Psoas muscle (tissue), 8 donors: ENCODE results near the gene LCE2A. TPM values are rescaled to one million over a fixed set of nuclear protein-coding genes. Genes with fewer than 3 reads are reported as not detected.
"Not testable (repeated sequence)": the region's sequence is repeated elsewhere in the genome, so short reads cannot be mapped to it uniquely, and the experiment has no call there.

Experiments
- ATAC-seq, 4 donors: fragments of 200-7000 bp; cut with Tn5 transposase; one replicate each; pipeline ENCODE4 v1.9.1; 2020; ENCODE audit warnings: moderate library complexity in 3 of 4, mild to moderate bottlenecking in 2 of 4
- DNase-seq, 2 donors: peaks; one replicate each; pipeline ENCODE4 v3.0.0-alpha.2; 2020
- H3K27ac ChIP-seq: fragments of 200-600 bp; one replicate; pipeline ENCODE4 v1.8.0; 2022
- H3K27me3 ChIP-seq, 3 donors: fragments of 200-600 bp in 1 of 3; one replicate each; pipeline versions ENCODE4 v1.6.1 to v1.8.0; 2013 to 2022; ENCODE audit warnings: low read length in 2 of 3, mild to moderate bottlenecking in 2 of 3, moderate library complexity in 1 of 3; ENCODE audit not compliant: insufficient read depth in 3 of 3
- H3K36me3 ChIP-seq, 2 donors: fragments of 200-600 bp in 1 of 2; one replicate each; pipeline versions ENCODE4 v1.6.1 to v1.8.0; 2013 to 2022; ENCODE audit warnings: low read depth in 1 of 2, mild to moderate bottlenecking in 1 of 2, moderate library complexity in 1 of 2; ENCODE audit not compliant: insufficient read depth in 1 of 2
- H3K4me1 ChIP-seq: fragments of 200-600 bp; one replicate; pipeline ENCODE4 v1.8.0; 2022
- H3K4me3 ChIP-seq: fragments of 200-600 bp; one replicate; pipeline ENCODE4 v1.8.0; 2022; ENCODE audit warnings: mild to moderate bottlenecking
- H3K9me3 ChIP-seq: fragments of 200-600 bp; one replicate; pipeline ENCODE4 v1.8.0; 2022
- WGBS, 3 donors: extraction: QIAGEN DNeasy Blood & Tissue Kit; methylation state at CpG; one replicate each; pipeline versions ENCODE4 v1.1.6 to v1.1.7; 2013; 5-methylcytosine and 5-hydroxymethylcytosine counted together
- intact Hi-C, 2 donors: fragments of 100-400 bp; cut with DNase I; formaldehyde crosslinking; loops; one replicate each; pipeline versions ENCODE4 v1.11.0 to v1.14.2; 2022
- polyA plus RNA-seq, 3 donors: library from polyadenylated mRNA; stranded (reverse); fragments of 200-250 nt; gene quantifications; one replicate each; pipeline ENCODE4 v1.2.3, GENCODE V29; 2013
- total RNA-seq, 4 donors: library from RNA; stranded (reverse); fragmentation: NEBNext Ultra II Directional in 2 of 4; extraction: Animal tissue kit (Norgen Biotek cat#: 25700) in 2 of 4; gene quantifications; one replicate each; pipeline versions ENCODE4 v1.2.1 to v1.2.4, GENCODE V29; 2021 to 2023
- TF ChIP-seq, protein P1 (sequence below): fragments of 200-600 bp; IDR thresholded peaks from one replicate; pipeline ENCODE4 v1.8.0; 2022; ENCODE audit warnings: antibody characterized with exemption
- donor health status: healthy with polysubstance abuse.
- donor health status: DM: no; HTN: no; CAD: no; lungs with moderate emphysema.
- donor health status: Bipolar disorder and iron deficiency.
- donor health status: healthy.
- donor health status: DM: yes; HTN: yes; CAD: no.
- donor health status: DM: no; HTN: no; CAD: no.
- donor health status: DM: no; HTN: no; CAD: no.
- donor health status: DM: yes; HTN: yes; CAD: no.

The LCE2A gene
- total and polyA plus RNA-seq, 7 donors, result not detected

DNA sequence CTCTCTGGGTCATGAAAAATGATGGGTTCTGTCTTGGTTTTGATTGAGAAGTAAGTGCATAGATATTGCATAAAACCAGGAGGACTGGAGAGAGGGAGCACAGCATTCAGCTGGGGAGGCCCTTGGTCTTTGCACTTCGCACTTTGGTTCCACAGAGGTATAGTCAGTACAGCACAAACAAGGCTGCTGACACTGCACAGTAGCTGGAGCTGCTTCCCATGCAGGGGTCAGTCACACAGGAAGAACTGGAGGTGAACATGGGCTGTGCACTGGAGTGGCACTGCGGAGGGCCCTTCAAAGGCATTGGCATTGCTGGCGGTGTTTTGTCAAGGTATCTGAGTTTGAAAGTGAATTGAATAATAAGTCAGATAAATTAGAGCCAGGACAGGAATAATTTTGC, 39.5 kb upstream of the LCE2A start:
- no peak overlapping the region for H3K27ac ChIP-seq
- ATAC-seq (no peak), DNase-seq (no peak)
- no peak overlapping the region for H3K4me3 ChIP-seq
- TF ChIP-seq, protein P1, sequence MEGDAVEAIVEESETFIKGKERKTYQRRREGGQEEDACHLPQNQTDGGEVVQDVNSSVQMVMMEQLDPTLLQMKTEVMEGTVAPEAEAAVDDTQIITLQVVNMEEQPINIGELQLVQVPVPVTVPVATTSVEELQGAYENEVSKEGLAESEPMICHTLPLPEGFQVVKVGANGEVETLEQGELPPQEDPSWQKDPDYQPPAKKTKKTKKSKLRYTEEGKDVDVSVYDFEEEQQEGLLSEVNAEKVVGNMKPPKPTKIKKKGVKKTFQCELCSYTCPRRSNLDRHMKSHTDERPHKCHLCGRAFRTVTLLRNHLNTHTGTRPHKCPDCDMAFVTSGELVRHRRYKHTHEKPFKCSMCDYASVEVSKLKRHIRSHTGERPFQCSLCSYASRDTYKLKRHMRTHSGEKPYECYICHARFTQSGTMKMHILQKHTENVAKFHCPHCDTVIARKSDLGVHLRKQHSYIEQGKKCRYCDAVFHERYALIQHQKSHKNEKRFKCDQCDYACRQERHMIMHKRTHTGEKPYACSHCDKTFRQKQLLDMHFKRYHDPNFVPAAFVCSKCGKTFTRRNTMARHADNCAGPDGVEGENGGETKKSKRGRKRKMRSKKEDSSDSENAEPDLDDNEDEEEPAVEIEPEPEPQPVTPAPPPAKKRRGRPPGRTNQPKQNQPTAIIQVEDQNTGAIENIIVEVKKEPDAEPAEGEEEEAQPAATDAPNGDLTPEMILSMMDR, result no peak
- no peaks in the 10 kb centered on the region for H3K27me3 ChIP-seq
- H3K36me3 ChIP-seq, result no peaks in the 10 kb centered on the region
- intact Hi-C loops, result no loop called here
- H3K9me3 ChIP-seq, result no peaks in the 10 kb centered on the region
- H3K4me1 ChIP-seq, result no peaks in the 10 kb centered on the region
- 88 to 97% (median 95%) methylated on average over 3 of the region's 3 CpGs for WGBS, 3 donors

DNA sequence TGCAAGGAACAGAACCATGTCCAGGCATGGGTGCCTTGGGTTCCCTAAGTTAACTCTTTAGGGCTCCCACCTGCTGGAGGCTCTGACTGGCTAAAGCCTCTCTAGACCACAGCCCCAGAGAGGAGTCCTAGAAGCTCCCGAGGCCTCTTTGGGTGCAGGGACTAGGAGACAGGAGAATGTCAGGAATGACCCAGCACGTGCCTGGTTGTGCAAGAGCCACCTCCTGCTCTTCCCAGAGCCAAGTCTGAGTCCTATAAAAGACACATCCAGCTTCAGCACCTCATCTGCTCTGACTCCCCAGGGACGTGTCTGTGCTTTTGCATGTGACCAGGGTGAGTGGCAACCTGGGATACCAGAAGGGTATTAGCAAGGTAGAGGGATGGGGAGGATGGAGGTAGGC, 35.0 kb upstream of the LCE2A start, which contains the start of gene LCE2D:
Gene LCE2D, plus strand, starts transcription at position 283 of the 400 bp plus-strand sequence. CDS start 726 bp downstream, outside the sequence.
- Histone ChIP-seq H3K9me3 (no peaks in the 10 kb centered on the region), H3K4me1 (no peaks in the 10 kb centered on the region), H3K36me3 (no peaks in the 10 kb centered on the region), H3K27me3 (no peaks in the 10 kb centered on the region), H3K27ac (no peak within 1 kb of the TSS), H3K4me3 (no peak within 1 kb of the TSS)
- DNase-seq (no peak), ATAC-seq (no peak)
- intact Hi-C loops, result no loop called here
- TF ChIP-seq, protein P1, result no peak
- 56 to 75% (median 63%) methylated on average over 3 of the region's 3 CpGs for WGBS, 3 donors

DNA sequence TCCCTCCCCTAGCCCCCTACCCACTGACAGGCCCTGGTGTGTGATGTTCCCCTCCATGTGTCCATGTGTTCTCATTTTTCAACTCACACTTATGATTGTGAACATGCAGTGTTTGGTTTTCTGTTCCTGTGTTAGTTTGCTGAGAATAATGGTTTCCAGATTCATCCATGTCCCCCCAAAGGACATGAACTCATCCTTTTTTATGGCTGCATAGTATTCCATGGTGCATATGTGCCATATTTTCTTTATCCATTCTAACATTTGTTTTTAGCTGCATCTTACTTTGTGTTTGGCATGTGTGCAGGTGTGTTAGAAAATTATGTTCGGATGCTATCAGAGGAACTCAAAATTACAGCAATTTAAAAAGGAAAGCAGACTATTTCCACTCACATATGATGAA, 32.0 kb upstream of the LCE2A start:
- H3K27me3 ChIP-seq, H3K4me3 ChIP-seq, ATAC-seq, intact Hi-C loops, H3K27ac ChIP-seq, DNase-seq, H3K36me3 ChIP-seq, H3K4me1 ChIP-seq, H3K9me3 ChIP-seq: not testable (repeated sequence)
- WGBS, 3 donors, result 87 to 94% (median 90%) methylated on average over 1 of the region's 1 CpG

DNA sequence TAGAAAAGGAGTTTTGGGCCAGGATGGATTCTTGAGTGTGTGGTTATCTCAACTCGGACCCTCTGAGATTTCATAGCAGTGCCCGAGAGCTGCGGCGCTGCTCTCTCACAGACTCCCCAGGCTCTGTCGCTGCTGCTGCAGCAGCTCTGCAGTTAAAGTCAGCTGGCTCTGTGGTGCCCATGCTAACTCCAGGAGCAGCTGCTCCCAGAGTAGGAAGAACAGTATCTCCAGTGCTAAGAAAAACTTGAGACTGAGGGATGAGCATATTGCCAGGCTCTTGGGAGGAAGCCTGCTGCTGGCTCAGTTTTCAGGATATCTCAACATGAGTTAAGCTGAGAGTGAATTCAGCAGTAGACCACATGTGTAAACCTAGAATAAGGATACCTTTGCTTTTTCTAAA, 30.5 kb upstream of the LCE2A start:
- TF ChIP-seq, protein P1, result no peak

DNA sequence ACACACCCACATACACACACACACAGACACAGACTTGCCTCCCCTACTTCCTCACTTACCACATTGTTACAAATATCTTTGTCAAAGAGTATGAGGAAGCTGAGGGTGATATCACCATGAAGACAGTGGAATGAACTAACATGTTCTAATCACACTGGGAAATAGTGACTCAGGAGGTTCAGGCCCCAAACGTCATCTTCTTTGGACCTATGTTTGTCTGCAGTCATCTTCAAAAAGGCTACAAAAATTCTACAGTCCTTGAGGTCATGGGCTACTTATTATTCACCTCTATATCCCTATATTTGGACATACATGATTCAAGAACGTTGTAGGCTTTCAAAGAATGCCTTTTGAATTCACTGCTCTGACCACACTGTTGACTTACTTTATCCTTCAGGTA, 25.1 kb upstream of the LCE2A start:
- DNase-seq (no peak), ATAC-seq (no peak)
- H3K4me3 ChIP-seq, result no peak overlapping the region
- TF ChIP-seq, protein P1, result no peak
- 46 to 64% (median 55%) methylated on average over 2 of the region's 2 CpGs for WGBS, 3 donors
- no peak overlapping the region for H3K27ac ChIP-seq
- H3K4me1 ChIP-seq, result no peaks in the 10 kb centered on the region
- intact Hi-C loops, result no loop called here
- no peaks in the 10 kb centered on the region for H3K27me3 ChIP-seq
- H3K9me3 ChIP-seq, result no peaks in the 10 kb centered on the region
- H3K36me3 ChIP-seq, result no peaks in the 10 kb centered on the region

More for the DNA sequence above, 30.5 kb upstream of the LCE2A start:
- DNase-seq (no peak), ATAC-seq (no peak)
- Histone ChIP-seq H3K36me3 (no peaks in the 10 kb centered on the region), H3K4me3 (no peak overlapping the region), H3K9me3 (no peaks in the 10 kb centered on the region), H3K4me1 (no peaks in the 10 kb centered on the region), H3K27ac (no peak overlapping the region), H3K27me3 (no peaks in the 10 kb centered on the region)
- WGBS, 3 donors, result 64 to 80% (median 64%) methylated on average over 5 of the region's 5 CpGs
- intact Hi-C loops, result no loop called here

DNA sequence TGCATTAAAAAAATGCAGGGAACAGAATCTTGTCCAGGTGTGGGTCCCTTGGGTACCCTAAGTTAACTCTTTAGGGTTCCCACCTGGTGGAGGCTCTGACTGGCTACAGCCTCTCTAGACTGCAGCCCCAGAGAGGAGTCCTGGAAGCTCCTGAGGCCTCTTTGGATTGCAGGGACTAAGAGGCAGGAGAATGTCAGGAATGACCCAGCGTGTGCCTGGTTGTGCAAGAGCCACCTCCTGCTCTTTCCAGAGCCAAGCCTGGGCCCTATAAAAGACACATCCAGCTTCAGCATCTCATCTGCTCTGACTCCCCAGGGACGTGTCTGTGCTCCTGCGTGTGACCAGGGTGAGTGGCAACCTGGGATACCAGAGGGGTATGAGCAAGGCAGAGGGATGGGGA, 23.2 kb upstream of the LCE2A start, which contains the start of gene LCE2C:
Gene LCE2C, plus strand, starts transcription at position 297 of the 400 bp plus-strand sequence. CDS start 737 bp downstream, outside the sequence.
- WGBS, 3 donors, result 74 to 83% (median 79%) methylated on average over 2 to 3 of the region's 3 CpGs
- H3K4me1 ChIP-seq, H3K4me3 ChIP-seq, H3K9me3 ChIP-seq, ATAC-seq, H3K36me3 ChIP-seq, H3K27ac ChIP-seq, DNase-seq, intact Hi-C loops, H3K27me3 ChIP-seq: not testable (repeated sequence)
